CD4-positive, alpha-beta T cell treated with Interleukin-1 beta for 1 hour (primary cell): ENCODE data around the gene CCND1.
"Not testable (repeated sequence)": the region's sequence is repeated elsewhere in the genome, so short reads cannot be mapped to it uniquely, and the experiment has no call there.

Experiments
- DNase-seq, 2 donors: peaks; one replicate each; pipeline ENCODE4 v3.0.0-alpha.2; 2020 to 2022

The CCND1 gene

GRCh38 chr11:69618237-69618636, 22.7 kb upstream of the CCND1 start:
- no peak for DNase-seq

- no peak for DNase-seq
Observed at GRCh38 chr11:69620683-69621290, 20.2 kb upstream of the CCND1 start.

- DNase-seq: not testable (repeated sequence)
Observed at GRCh38 chr11:69622097-69622681, 18.8 kb upstream of the CCND1 start.

- no peak for DNase-seq
Observed at GRCh38 chr11:69624293-69624692, 16.7 kb upstream of the CCND1 start.

GRCh38 chr11:69625476-69625875, 15.5 kb upstream of the CCND1 start:
- DNase-seq: no peak

GRCh38 chr11:69627551-69627950, 13.4 kb upstream of the CCND1 start:
- DNase-seq: no peak

GRCh38 chr11:69630017-69630416, 10.9 kb upstream of the CCND1 start:
- no peak for DNase-seq

GRCh38 chr11:69630424-69630823, 10.5 kb upstream of the CCND1 start:
- no peak for DNase-seq

GRCh38 chr11:69632900-69633299, 8.1 kb upstream of the CCND1 start:
- no peak for DNase-seq

GRCh38 chr11:69634069-69634468, 6.9 kb upstream of the CCND1 start:
- DNase-seq: no peak

- no peak for DNase-seq
Observed at GRCh38 chr11:69634590-69634989, 6.4 kb upstream of the CCND1 start.

- no peak for DNase-seq
Observed at GRCh38 chr11:69635195-69635594, 5.8 kb upstream of the CCND1 start.

GRCh38 chr11:69635804-69636511, 5.0 kb upstream of the CCND1 start:
- DNase-seq: no peak

GRCh38 chr11:69636512-69637197, 4.3 kb upstream of the CCND1 start:
- DNase-seq: no peak

GRCh38 chr11:69637198-69637940, 3.6 kb upstream of the CCND1 start:
- DNase-seq: no peak

GRCh38 chr11:69637941-69638871, 2.8 kb upstream of the CCND1 start:
- DNase-seq: no peak

- peak in 1 of 2 donors; percentile 12 for DNase-seq
Observed at GRCh38 chr11:69638941-69639681, 1.8 kb upstream of the CCND1 start.

GRCh38 chr11:69639831-69640230, 1.1 kb upstream of the CCND1 start:
- DNase-seq: no peak

- DNase-seq: no peak
Observed at GRCh38 chr11:69640260-69640994, 529 bp upstream of the CCND1 start.
